ENCODE data around the gene RASSF8.

Gene RASSF8

GRCh38 chr12:26102953-26103352, 144.5 kb downstream of the RASSF8 start:
- no peak for TF ChIP-seq CTCF (IDR thresholded peaks at IDR 0.05; ENCODE audit: low read depth, low read length)
- DNase-seq (ENCODE audit: low read depth, low spot score): no peak
- in situ Hi-C loops (cut with HindIII; ENCODE audit: low sequenced_read_pairs): no loop called here
- H3K4me3 ChIP-seq (ENCODE audit: low read depth, low read length): no peak overlapping the region

GRCh38 chr12:26106347-26106746, 147.9 kb downstream of the RASSF8 start:
- TF ChIP-seq CTCF (IDR thresholded peaks at IDR 0.05; ENCODE audit: low read depth, low read length): no peak
- in situ Hi-C loops (cut with HindIII; ENCODE audit: low sequenced_read_pairs): no loop called here
- no peak for DNase-seq (ENCODE audit: low read depth, low spot score)
- H3K4me3 ChIP-seq (ENCODE audit: low read depth, low read length): no peak overlapping the region

- no peak for TF ChIP-seq CTCF (IDR thresholded peaks at IDR 0.05; ENCODE audit: low read depth, low read length)
- no peak for DNase-seq (ENCODE audit: low read depth, low spot score)
- in situ Hi-C loops (cut with HindIII; ENCODE audit: low sequenced_read_pairs): no loop called here
- H3K4me3 ChIP-seq (ENCODE audit: low read depth, low read length): no peak overlapping the region
These were observed 150.4 kb downstream of the RASSF8 start for GRCh38 chr12:26108915-26109314.

- DNase-seq (ENCODE audit: low read depth, low spot score): no peak
- no peak overlapping the region for H3K4me3 ChIP-seq (ENCODE audit: low read depth, low read length)
- in situ Hi-C loops (cut with HindIII; ENCODE audit: low sequenced_read_pairs): no loop called here
- TF ChIP-seq CTCF (IDR thresholded peaks at IDR 0.05; ENCODE audit: low read depth, low read length): no peak
These were observed 150.9 kb downstream of the RASSF8 start for GRCh38 chr12:26109343-26109881.

GRCh38 chr12:26112232-26112631, 153.8 kb downstream of the RASSF8 start:
- no peak for DNase-seq (ENCODE audit: low read depth, low spot score)
- no peak overlapping the region for H3K4me3 ChIP-seq (ENCODE audit: low read depth, low read length)
- TF ChIP-seq CTCF (IDR thresholded peaks at IDR 0.05; ENCODE audit: low read depth, low read length): no peak
- in situ Hi-C loops (cut with HindIII; ENCODE audit: low sequenced_read_pairs): no loop called here

- in situ Hi-C loops (cut with HindIII; ENCODE audit: low sequenced_read_pairs): no loop called here
- no peak overlapping the region for H3K4me3 ChIP-seq (ENCODE audit: low read depth, low read length)
- TF ChIP-seq CTCF (IDR thresholded peaks at IDR 0.05; ENCODE audit: low read depth, low read length): no peak
- no peak for DNase-seq (ENCODE audit: low read depth, low spot score)
These were observed 154.2 kb downstream of the RASSF8 start for GRCh38 chr12:26112703-26113147.

All from astrocyte of the spinal cord (primary cell).